ENCODE measurements around the gene MAD1L1.

DNA sequence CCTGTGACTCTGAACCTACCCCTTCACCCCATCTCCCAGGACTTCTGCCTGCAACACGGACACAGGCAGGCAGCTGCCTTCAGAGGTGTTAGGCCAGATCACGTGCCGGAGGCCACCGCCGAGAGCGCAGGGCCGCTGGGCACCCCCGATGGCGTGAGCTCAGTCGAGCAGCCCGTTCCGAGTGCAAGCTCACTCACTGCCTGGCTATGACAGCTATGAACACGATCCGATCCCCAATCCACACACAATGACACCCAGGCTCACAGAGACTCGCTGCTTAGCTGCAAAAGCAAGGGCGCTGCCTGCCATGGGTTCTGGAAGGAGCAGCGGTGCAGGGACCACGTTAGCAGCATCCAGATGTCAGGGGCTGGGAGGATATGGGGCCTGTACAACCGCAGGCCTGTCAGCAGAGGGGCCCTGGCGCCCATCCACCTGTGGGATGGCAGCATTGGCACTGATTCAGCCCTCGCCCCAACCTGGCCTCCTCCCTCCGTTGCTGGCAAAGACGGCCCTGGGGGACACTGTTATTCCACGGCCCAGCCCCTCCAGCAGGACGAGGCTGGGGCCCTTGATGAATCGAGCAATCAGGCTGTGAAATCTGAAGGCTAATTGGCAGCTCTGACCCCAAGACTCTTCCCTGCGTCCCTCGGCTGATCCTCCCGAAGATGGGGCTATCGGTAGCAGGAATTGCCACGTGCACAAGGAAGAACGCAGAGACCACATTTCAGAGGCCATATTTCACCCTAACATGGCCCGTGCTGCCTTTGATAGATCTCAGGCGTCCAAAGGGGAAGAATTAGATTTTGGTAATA lies 332.6 kb downstream of the MAD1L1 start:
- TF ChIP-seq, protein P1, sequence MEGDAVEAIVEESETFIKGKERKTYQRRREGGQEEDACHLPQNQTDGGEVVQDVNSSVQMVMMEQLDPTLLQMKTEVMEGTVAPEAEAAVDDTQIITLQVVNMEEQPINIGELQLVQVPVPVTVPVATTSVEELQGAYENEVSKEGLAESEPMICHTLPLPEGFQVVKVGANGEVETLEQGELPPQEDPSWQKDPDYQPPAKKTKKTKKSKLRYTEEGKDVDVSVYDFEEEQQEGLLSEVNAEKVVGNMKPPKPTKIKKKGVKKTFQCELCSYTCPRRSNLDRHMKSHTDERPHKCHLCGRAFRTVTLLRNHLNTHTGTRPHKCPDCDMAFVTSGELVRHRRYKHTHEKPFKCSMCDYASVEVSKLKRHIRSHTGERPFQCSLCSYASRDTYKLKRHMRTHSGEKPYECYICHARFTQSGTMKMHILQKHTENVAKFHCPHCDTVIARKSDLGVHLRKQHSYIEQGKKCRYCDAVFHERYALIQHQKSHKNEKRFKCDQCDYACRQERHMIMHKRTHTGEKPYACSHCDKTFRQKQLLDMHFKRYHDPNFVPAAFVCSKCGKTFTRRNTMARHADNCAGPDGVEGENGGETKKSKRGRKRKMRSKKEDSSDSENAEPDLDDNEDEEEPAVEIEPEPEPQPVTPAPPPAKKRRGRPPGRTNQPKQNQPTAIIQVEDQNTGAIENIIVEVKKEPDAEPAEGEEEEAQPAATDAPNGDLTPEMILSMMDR (IDR thresholded peaks at IDR 0.05), result no peak
- no peak for TF ChIP-seq POLR2A (IDR thresholded peaks at IDR 0.05)
